Measurements from ENCODE around the gene TNFRSF19. TPM values are rescaled to one million over a fixed set of nuclear protein-coding genes. Genes with fewer than 3 reads are reported as not detected.

The TNFRSF19 gene
- total and polyA plus RNA-seq, 10 of the 15 experiments (the other 5 are each of a cell fraction or from before 2014, with no cell fraction given) = 16.4 to 46.2 (median 35.4) TPM

DNA sequence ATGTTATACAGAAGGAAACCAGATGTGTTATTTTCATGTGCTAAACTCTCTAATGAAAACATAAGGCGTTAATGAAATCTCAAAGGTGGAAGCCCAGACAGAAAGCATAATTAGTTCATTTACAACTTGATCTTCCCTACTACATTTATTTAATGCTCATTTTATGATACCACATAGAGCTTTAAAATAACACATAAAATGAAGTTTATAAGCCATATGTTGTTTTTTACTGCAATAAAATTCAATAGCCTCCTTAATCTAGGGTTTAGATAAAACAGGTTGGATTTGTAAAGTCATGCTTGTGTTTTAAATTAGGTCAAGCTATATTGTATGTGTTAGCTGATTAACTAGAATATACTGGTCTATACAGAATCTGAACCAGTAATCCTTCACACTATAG lies 81.2 kb downstream of the TNFRSF19 start (continued):
- no peak for TF ChIP-seq TARDBP (IDR thresholded peaks at IDR 0.05; ENCODE audit: borderline replicate concordance)
- TF ChIP-seq, protein P1, sequence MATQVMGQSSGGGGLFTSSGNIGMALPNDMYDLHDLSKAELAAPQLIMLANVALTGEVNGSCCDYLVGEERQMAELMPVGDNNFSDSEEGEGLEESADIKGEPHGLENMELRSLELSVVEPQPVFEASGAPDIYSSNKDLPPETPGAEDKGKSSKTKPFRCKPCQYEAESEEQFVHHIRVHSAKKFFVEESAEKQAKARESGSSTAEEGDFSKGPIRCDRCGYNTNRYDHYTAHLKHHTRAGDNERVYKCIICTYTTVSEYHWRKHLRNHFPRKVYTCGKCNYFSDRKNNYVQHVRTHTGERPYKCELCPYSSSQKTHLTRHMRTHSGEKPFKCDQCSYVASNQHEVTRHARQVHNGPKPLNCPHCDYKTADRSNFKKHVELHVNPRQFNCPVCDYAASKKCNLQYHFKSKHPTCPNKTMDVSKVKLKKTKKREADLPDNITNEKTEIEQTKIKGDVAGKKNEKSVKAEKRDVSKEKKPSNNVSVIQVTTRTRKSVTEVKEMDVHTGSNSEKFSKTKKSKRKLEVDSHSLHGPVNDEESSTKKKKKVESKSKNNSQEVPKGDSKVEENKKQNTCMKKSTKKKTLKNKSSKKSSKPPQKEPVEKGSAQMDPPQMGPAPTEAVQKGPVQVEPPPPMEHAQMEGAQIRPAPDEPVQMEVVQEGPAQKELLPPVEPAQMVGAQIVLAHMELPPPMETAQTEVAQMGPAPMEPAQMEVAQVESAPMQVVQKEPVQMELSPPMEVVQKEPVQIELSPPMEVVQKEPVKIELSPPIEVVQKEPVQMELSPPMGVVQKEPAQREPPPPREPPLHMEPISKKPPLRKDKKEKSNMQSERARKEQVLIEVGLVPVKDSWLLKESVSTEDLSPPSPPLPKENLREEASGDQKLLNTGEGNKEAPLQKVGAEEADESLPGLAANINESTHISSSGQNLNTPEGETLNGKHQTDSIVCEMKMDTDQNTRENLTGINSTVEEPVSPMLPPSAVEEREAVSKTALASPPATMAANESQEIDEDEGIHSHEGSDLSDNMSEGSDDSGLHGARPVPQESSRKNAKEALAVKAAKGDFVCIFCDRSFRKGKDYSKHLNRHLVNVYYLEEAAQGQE (IDR thresholded peaks at IDR 0.05; ENCODE audit: low read depth, low read length) = no peak
- TF ChIP-seq ZNF24 (IDR thresholded peaks at IDR 0.05) = no peak
- TF ChIP-seq LARP7 (IDR thresholded peaks at IDR 0.05) = no peak
- no peak for TF ChIP-seq BHLHE40 (IDR thresholded peaks at IDR 0.05; ENCODE audit: borderline replicate concordance in 1 of 2, low read depth in 2 of 2, low read length in 1 of 2)
- TF ChIP-seq MTA2 (IDR thresholded peaks at IDR 0.05; ENCODE audit: low read depth) = no peak
- TF ChIP-seq, protein P2, sequence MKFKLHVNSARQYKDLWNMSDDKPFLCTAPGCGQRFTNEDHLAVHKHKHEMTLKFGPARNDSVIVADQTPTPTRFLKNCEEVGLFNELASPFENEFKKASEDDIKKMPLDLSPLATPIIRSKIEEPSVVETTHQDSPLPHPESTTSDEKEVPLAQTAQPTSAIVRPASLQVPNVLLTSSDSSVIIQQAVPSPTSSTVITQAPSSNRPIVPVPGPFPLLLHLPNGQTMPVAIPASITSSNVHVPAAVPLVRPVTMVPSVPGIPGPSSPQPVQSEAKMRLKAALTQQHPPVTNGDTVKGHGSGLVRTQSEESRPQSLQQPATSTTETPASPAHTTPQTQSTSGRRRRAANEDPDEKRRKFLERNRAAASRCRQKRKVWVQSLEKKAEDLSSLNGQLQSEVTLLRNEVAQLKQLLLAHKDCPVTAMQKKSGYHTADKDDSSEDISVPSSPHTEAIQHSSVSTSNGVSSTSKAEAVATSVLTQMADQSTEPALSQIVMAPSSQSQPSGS (IDR thresholded peaks at IDR 0.05; ENCODE audit: low read length) = no peak
- TF ChIP-seq ZNF274 (IDR thresholded peaks at IDR 0.05; ENCODE audit: insufficient read depth, insufficient read length) = no peak
- TF ChIP-seq POLR2AphosphoS5 (IDR thresholded peaks at IDR 0.05; ENCODE audit: low read length) = no peak
- TF ChIP-seq, protein P3, sequence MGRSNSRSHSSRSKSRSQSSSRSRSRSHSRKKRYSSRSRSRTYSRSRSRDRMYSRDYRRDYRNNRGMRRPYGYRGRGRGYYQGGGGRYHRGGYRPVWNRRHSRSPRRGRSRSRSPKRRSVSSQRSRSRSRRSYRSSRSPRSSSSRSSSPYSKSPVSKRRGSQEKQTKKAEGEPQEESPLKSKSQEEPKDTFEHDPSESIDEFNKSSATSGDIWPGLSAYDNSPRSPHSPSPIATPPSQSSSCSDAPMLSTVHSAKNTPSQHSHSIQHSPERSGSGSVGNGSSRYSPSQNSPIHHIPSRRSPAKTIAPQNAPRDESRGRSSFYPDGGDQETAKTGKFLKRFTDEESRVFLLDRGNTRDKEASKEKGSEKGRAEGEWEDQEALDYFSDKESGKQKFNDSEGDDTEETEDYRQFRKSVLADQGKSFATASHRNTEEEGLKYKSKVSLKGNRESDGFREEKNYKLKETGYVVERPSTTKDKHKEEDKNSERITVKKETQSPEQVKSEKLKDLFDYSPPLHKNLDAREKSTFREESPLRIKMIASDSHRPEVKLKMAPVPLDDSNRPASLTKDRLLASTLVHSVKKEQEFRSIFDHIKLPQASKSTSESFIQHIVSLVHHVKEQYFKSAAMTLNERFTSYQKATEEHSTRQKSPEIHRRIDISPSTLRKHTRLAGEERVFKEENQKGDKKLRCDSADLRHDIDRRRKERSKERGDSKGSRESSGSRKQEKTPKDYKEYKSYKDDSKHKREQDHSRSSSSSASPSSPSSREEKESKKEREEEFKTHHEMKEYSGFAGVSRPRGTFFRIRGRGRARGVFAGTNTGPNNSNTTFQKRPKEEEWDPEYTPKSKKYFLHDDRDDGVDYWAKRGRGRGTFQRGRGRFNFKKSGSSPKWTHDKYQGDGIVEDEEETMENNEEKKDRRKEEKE (IDR thresholded peaks at IDR 0.05) = no peak
- TF ChIP-seq CHD4 (IDR thresholded peaks at IDR 0.05) = no peak

Data from GM12878 (cell line).